GM10248 (cell line): Measurements from ENCODE around the gene PLXNA3.

Experiments used
- CTCF ChIA-PET: fragments of 300-600 bp; sonication (Branson Sonifier 250); formaldehyde crosslinking; extraction: SDS; loops from one replicate; lab custom pipeline; 2021; ENCODE audit warnings: antibody characterized with exemption; lab: Yijun Ruan, JAX
- POLR2A ChIA-PET: fragments of 350-650 bp; sonication (Branson Sonifier 250); formaldehyde crosslinking; extraction: SDS; loops from one replicate; lab custom pipeline; 2020; ENCODE audit warnings: antibody characterized with exemption; lab: Yijun Ruan, JAX
- DNase-seq: peaks from one replicate; pipeline ENCODE4 v3.0.0; 2012; ENCODE audit errors: extremely low spot score
- CTCF ChIP-seq: IDR thresholded peaks from 2 replicates; pipeline ENCODE4 v1.5.1; 2012; ENCODE audit warnings: mild to moderate bottlenecking, low read depth; ENCODE audit errors: extremely low read depth, missing control alignments, control extremely low read depth

PLXNA3 gene

GRCh38 chrX:154433605-154434004 lies 24.5 kb upstream of the PLXNA3 start:
- ChIA-PET CTCF (no interaction called here), POLR2A (no interaction called here)
- no peak for DNase-seq
- TF ChIP-seq CTCF, result no peak

- no peak for DNase-seq
- no peak for TF ChIP-seq CTCF
- CTCF ChIA-PET, result no interaction called here
- POLR2A ChIA-PET, result no interaction called here
Measured at GRCh38 chrX:154434394-154435168, 23.5 kb upstream of the PLXNA3 start.

GRCh38 chrX:154435171-154435733 lies 22.8 kb upstream of the PLXNA3 start:
- ChIA-PET CTCF (no interaction called here), POLR2A (no interaction called here)
- DNase-seq, result no peak
- TF ChIP-seq CTCF, result no peak

GRCh38 chrX:154436374-154436982 lies 21.6 kb upstream of the PLXNA3 start:
- ChIA-PET CTCF (no interaction called here), POLR2A (interaction anchor here (0.6 kb wide), 1 partner anchor 26 kb away, joined by 4 read pairs; no protein-coding TSS in a partner anchor)
- TF ChIP-seq CTCF, result no peak
- DNase-seq, result peak; percentile 80

- ChIA-PET POLR2A (interaction anchor here (0.6 kb wide), 1 partner anchor 26 kb away, joined by 4 read pairs; no protein-coding TSS in a partner anchor), CTCF (no interaction called here)
- DNase-seq, result peak; percentile 54
- TF ChIP-seq CTCF, result no peak
Measured at GRCh38 chrX:154436983-154437752, 20.9 kb upstream of the PLXNA3 start, which contains the start of gene GDI1. TSS of gene GDI1 (plus strand) at chrX:154437154. CDS start at chrX:154437255, 101 bp downstream.
